Measurements from ENCODE around the gene IL36B.

IL36B gene

DNA sequence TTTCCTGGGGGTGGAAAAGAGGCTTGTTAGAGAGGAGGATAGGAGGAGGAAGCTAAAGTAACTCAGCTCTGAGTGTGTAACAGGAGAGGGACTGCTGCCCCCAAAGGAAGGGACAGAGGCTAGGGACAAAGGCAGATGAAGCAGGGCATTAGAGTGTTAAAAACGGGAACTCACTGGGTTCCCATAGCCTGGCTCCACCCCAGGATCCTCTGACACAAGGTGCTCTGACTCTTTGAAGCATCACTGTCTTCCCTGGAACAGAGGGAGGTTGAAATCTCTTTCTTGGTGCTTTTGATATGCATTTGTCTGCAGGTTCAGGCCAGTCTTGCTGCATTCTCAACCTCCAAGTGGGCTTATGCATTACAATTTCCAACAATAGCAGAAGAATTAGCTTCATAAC, 24.6 kb downstream of the IL36B start:
- DNase-seq (ENCODE audit: low read depth) = no peak
- in situ Hi-C loops (cut with HindIII; ENCODE audit: low sequenced_read_pairs) = no loop called here
- H3K4me3 ChIP-seq (ENCODE audit: low read depth, low read length) = no peak overlapping the region
- no peak for TF ChIP-seq CTCF (IDR thresholded peaks at IDR 0.05; ENCODE audit: low read depth, low read length, missing control alignments)

DNA sequence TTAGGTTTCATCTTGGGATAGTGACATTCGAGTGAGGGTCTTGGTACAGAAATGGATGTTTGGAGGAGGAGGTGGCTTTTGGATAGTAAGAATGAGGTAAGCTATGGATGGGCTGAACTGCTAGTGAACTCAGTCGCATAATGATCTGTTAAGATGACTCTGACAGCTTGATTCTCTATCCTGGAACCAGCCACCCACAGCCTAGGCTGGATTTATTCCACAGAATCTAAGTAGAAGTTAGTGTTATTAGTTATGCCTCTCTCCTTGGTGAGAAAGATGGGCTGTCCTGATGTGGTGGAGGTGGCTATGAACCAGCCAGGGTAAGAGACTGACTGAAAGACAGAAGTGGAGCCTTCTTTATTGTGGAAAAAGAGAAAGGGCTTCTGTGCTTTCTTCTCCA, 25.0 kb downstream of the IL36B start:
- H3K4me3 ChIP-seq (ENCODE audit: low read depth, low read length) = no peak overlapping the region
- in situ Hi-C loops (cut with HindIII; ENCODE audit: low sequenced_read_pairs) = no loop called here
- DNase-seq (ENCODE audit: low read depth) = no peak
- TF ChIP-seq CTCF (IDR thresholded peaks at IDR 0.05; ENCODE audit: low read depth, low read length, missing control alignments) = no peak

DNA sequence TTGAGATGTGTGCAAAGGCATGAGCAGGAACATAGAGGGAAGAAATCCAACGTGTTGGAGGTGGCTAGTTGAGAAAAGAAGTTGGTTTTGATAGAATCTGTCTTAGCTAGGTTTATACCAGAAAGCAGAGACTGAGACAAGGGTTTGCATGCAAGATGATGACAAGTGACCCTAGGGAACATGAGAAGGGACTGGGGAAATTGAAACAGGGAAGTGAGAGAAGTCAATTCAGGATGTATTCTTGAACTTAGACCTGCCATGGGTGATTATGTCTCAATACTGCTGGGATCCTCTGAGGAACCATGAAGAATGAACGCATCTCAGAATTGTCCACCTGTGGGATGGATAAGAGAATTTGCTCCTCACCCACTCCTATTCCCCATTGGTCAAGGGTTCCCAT, 26.9 kb downstream of the IL36B start:
- no peak overlapping the region for H3K4me3 ChIP-seq (ENCODE audit: low read depth, low read length)
- in situ Hi-C loops (cut with HindIII; ENCODE audit: low sequenced_read_pairs) = no loop called here
- no peak for DNase-seq (ENCODE audit: low read depth)
- TF ChIP-seq CTCF (IDR thresholded peaks at IDR 0.05; ENCODE audit: low read depth, low read length, missing control alignments) = no peak

DNA sequence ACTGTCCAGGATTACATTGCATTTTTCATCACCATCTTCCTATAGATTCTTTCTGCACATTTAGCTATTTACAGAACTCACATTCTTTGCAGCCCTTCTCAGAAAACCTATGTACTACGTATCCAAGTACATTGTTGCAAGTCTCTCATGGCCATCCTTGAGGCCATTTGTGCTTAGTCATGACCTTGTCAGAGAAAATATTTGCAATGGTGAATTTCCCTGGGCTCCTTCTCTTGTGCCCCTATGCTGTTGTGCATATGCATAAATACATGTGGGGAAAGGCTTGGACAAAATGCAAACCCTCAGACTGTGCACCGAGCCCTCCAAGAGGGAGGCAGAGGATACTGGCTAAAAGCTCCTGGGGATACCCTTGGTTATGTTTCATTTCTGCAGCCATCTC, 27.9 kb downstream of the IL36B start:
- no peak overlapping the region for H3K4me3 ChIP-seq (ENCODE audit: low read depth, low read length)
- no peak for TF ChIP-seq CTCF (IDR thresholded peaks at IDR 0.05; ENCODE audit: low read depth, low read length, missing control alignments)
- no peak for DNase-seq (ENCODE audit: low read depth)
- in situ Hi-C loops (cut with HindIII; ENCODE audit: low sequenced_read_pairs) = no loop called here

DNA sequence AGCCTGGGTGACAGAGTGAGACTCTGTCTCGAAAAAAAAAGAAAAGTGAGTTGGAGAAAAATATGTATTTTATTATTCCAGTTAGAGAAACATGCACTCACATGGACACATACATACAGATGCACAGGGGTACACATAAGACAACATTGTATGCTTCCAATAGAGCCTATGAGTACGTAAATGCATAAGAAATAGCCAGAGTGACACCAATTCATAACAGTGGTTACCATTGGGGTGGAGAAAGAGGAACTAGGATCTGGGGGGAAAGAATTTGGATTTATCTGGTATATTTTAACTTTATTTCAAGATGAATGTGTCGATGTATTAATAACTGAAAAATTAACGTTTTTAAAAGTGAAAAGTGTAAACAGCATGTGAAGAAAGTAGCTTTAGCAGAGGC, 31.4 kb downstream of the IL36B start:
- no peak overlapping the region for H3K4me3 ChIP-seq (ENCODE audit: low read depth, low read length)
- TF ChIP-seq CTCF (IDR thresholded peaks at IDR 0.05; ENCODE audit: low read depth, low read length, missing control alignments) = no peak
- no peak for DNase-seq (ENCODE audit: low read depth)
- in situ Hi-C loops (cut with HindIII; ENCODE audit: low sequenced_read_pairs) = no loop called here

- in situ Hi-C loops (cut with HindIII; ENCODE audit: low sequenced_read_pairs) = no loop called here
- no peak for TF ChIP-seq CTCF (IDR thresholded peaks at IDR 0.05; ENCODE audit: low read depth, low read length, missing control alignments)
- no peak overlapping the region for H3K4me3 ChIP-seq (ENCODE audit: low read depth, low read length)
- no peak for DNase-seq (ENCODE audit: low read depth)
These were observed 34.2 kb downstream of the IL36B start for GRCh38 chr2:113018509-113018908.

DNA sequence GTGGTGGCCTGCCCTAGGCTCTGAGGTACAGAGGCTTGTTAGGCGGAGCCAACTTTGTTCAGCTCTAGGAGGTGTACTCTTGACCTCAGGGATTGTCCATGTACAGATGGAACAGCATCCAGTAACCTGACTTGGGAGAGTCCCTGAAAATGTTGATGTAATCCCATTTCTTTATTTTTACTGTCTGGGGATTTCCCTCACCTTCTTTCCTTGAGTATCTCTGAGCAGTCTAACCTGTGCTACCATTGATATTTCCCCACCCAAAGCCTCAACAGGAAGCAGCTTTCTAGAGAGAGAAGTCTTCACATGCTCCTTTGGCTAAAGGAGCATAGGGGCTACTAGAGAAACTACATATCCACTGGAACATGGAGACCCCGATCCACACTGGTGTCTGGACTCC, 37.0 kb downstream of the IL36B start:
- no peak overlapping the region for H3K4me3 ChIP-seq (ENCODE audit: low read depth, low read length)
- in situ Hi-C loops (cut with HindIII; ENCODE audit: low sequenced_read_pairs) = no loop called here
- no peak for DNase-seq (ENCODE audit: low read depth)
- no peak for TF ChIP-seq CTCF (IDR thresholded peaks at IDR 0.05; ENCODE audit: low read depth, low read length, missing control alignments)

Data from astrocyte of the cerebellum (primary cell).